Stimulated activated CD4-positive, alpha-beta T cell treated with anti-CD3 and anti-CD28 coated beads, Interleukin-1b, Interleukin-23, amount 100 ng/mL, for 24 hours (primary cell): ENCODE measurements around the gene VPS33A.

Experiments
- DNase-seq, 4 experiments: peaks; one replicate each; pipeline ENCODE4 v3.0.0-alpha.2; 2020; ENCODE audit warnings: low read depth in 4 of 4, low spot score in 1 of 4

The VPS33A gene

DNA sequence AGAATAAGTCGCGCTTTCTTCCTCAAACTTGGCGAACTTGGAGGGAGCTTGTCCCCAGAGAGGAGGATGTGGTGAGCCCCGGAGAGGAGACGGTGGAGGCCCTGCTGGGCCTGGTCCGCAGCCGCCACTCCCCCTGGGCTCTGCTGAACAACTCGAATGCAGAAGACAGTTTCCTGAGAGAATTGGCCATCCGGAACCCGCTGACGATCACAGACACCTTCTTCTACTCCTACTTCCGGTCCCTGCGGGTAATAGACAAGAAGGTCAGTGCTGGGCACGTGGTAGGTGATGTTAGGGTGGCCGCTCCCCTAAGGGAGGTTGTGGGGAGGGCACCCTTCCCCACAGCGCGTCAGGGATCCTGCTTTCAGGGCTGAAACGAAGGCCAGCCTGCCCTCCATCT, 81.8 kb downstream of the VPS33A start:
- no peak for DNase-seq

DNA sequence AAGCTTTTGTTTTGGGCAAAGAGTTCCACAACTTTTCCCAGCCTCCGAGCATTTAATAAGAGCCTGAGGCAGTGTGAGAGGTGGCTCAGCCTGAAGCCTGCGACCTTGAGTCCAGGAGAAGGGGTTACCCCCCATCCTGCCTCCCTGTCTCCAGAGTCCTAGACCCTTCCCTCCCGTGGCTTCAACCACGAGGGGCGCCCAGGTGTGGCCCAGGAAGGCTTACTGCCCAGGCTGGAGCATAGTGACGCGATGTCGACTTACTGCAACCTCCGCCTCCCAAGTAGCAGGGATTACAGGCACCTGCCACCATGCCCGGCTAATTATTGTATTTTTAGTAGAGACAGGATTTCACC, 82.7 kb downstream of the VPS33A start:
- no peak for DNase-seq

DNA sequence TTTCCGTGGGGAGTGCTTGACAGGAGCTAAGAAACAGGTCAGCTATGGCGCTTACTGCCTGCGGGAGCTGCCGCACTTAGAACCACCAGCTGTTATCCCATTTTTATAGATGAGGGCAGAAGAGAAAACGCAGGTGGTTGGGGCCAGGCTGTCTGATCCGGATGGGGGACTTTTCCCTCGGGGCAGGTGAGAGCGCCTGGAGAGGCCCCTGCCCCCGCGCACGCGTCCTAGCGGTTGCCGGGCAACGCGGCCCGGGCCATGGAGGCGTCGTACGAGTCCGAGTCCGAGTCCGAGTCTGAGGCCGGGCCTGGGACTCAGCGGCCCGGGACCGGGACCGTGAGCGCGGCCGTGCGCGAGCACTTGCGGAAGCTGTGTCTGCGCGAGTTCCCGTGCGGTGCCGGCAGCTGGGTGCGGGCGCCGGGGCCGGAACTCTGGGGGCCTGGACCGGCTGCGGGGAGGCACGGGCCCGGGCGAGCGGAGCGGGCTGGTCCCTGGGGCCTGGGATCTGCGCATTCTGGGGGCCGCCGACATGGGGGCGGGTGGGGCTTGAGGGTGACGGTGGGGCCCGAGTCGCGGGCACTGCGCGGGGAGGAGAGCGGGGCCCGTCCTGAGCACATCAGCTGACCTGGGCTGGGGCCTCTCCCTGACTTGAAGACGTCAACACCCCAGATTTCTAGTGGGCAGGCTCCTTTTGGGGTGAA, 83.3 kb downstream of the VPS33A start, which contains the start of gene LRRC43:
Gene LRRC43 (plus strand): TSS at position 237 of the 701 bp plus-strand sequence. CDS start 22 bp downstream, at position 259.
- no peak for DNase-seq
